HepG2 (cell line): ENCODE results near the gene AKT2. TPM values are rescaled to one million over a fixed set of nuclear protein-coding genes. Genes with fewer than 3 reads are reported as not detected.

Source experiments
- ATAC-seq: fragments of 200-7000 bp; cut with Tn5 transposase; 3 replicates; pipeline ENCODE4 v1.9.1; 2020; ENCODE audit warnings: mild to moderate bottlenecking, moderate library complexity
- BruUV-seq: library from RNA; stranded (reverse); fragments of 400-500 nt; replicated peaks from 2 replicates; lab custom pipeline; 2021; lab: Mats Ljungman, UMichigan
- CTCF ChIA-PET: fragments of 300-600 bp; formaldehyde crosslinking; extraction: SDS; loops from one replicate; lab custom pipeline; 2021; ENCODE audit warnings: low total read pairs, inconsistent platforms, low intra/inter-chr PET ratio; lab: Yijun Ruan, JAX
- POLR2A ChIA-PET: fragments of 350-600 bp; sonication (Branson Sonifier 250); formaldehyde crosslinking; loops from one replicate; lab custom pipeline; 2020; ENCODE audit warnings: antibody characterized with exemption, inconsistent platforms; lab: Yijun Ruan, JAX
- DNase-seq: peaks from one replicate; pipeline ENCODE4 v3.0.0-alpha.2; 2015; ENCODE audit warnings: low spot score
- FAIRE-seq: peaks from 3 replicates; lab custom pipeline; 2011; peaks lifted over from hg19 to GRCh38; lab: Jason Lieb, UNC
- H2AFZ ChIP-seq: one replicate; pipeline ENCODE4 v1.6.1; 2011; ENCODE audit warnings: low read length, inconsistent platforms
- H3K27ac ChIP-seq: fragments of 300-600 bp; 3 replicates; pipeline ENCODE4 v1.8.0; 2011; ENCODE audit warnings: mixed run types, mild to moderate bottlenecking, mixed read lengths, low read length, inconsistent platforms; ENCODE audit not compliant: insufficient read depth; ENCODE audit errors: extremely low read length
- H3K27me3 ChIP-seq, 2 experiments: fragments of 200-600 bp in 1 of 2; 2 replicates in 1 of 2; 3 replicates in 1 of 2; pipeline versions ENCODE4 v1.6.0 to v1.8.0; 2011; ENCODE audit warnings: low read length in 2 of 2, mild to moderate bottlenecking in 2 of 2, moderate library complexity in 2 of 2, inconsistent platforms in 1 of 2; ENCODE audit not compliant: insufficient read depth in 2 of 2, control insufficient read depth in 1 of 2
- H3K36me3 ChIP-seq, 2 experiments: fragments of 200-600 bp in 1 of 2; replicated peaks in 1 of 2; 2 replicates in 1 of 2; 3 replicates in 1 of 2; pipeline versions ENCODE4 v1.5.1 to v1.8.0; 2011; ENCODE audit warnings: low read length in 2 of 2, inconsistent platforms in 1 of 2; ENCODE audit not compliant: insufficient read depth in 2 of 2, control insufficient read depth in 1 of 2
- H3K4me1 ChIP-seq: 2 replicates; pipeline ENCODE4 v1.5.1; 2012; ENCODE audit warnings: low read length, inconsistent platforms; ENCODE audit not compliant: insufficient read depth
- H3K4me2 ChIP-seq: 2 replicates; pipeline ENCODE4 v1.6.0; 2011; ENCODE audit warnings: low read depth, low read length, inconsistent platforms
- H3K4me3 ChIP-seq, 3 experiments: fragments of 200-600 bp in 1 of 3; sonication (generic), shearing (Covaris generic) in 1 of 3; replicated peaks in 1 of 3; 2 replicates each; pipeline ENCODE4 v1.5.1; 2011 to 2016; ENCODE audit warnings: low read length in 3 of 3, inconsistent platforms in 2 of 3, low read depth in 2 of 3, mild to moderate bottlenecking in 2 of 3, control low read depth in 1 of 3, mixed read lengths in 1 of 3; ENCODE audit not compliant: insufficient read depth in 1 of 3
- H3K79me2 ChIP-seq: one replicate; pipeline ENCODE4 v1.6.1; 2011; ENCODE audit warnings: low read length, inconsistent platforms; ENCODE audit not compliant: insufficient read depth
- H3K9ac ChIP-seq: 2 replicates; pipeline ENCODE4 v1.6.0; 2011; ENCODE audit warnings: mild to moderate bottlenecking, low read depth, low read length, inconsistent platforms; ENCODE audit not compliant: insufficient read depth
- H3K9me3 ChIP-seq: 2 replicates; pipeline ENCODE4 v1.5.1; 2012; ENCODE audit warnings: mild to moderate bottlenecking, low read length
- H4K20me1 ChIP-seq: 2 replicates; pipeline ENCODE4 v1.6.0; 2011; ENCODE audit warnings: inconsistent platforms, mild to moderate bottlenecking, low read length, moderate library complexity; ENCODE audit not compliant: insufficient read depth
- CHD4 ChIP-seq: fragments of 200-600 bp; sonication (generic); IDR thresholded peaks from 2 replicates; pipeline ENCODE4 v1.7.0; 2017; ENCODE audit warnings: mild to moderate bottlenecking, low read length, borderline replicate concordance
- GABPB1 ChIP-seq: IDR thresholded peaks from 2 replicates; pipeline ENCODE4 v1.6.1; 2016; ENCODE audit warnings: mild to moderate bottlenecking, missing genetic modification reagents, moderate library complexity, missing compliant biosample characterization
- GPN1 ChIP-seq: sonication (generic); formaldehyde crosslinking; IDR thresholded peaks from 2 replicates; pipeline ENCODE4 v1.5.1; 2020; ENCODE audit warnings: missing genetic modification reagents, borderline replicate concordance
- HHEX ChIP-seq: IDR thresholded peaks from 2 replicates; pipeline ENCODE4 v1.6.1; 2016; ENCODE audit warnings: control low read depth
- HOXA9 ChIP-seq: sonication (generic); formaldehyde crosslinking; IDR thresholded peaks from 2 replicates; pipeline ENCODE4 v1.8.1; 2022; ENCODE audit warnings: missing genetic modification reagents, mild to moderate bottlenecking, moderate library complexity, borderline replicate concordance
- MYNN ChIP-seq: sonication (generic); formaldehyde crosslinking; IDR thresholded peaks from 2 replicates; pipeline ENCODE4 v1.4.0; 2020; ENCODE audit warnings: mild to moderate bottlenecking, low read depth, missing genetic modification reagents
- SIN3A ChIP-seq: IDR thresholded peaks from 2 replicates; pipeline ENCODE4 v1.6.1; 2011; ENCODE audit warnings: low read depth, mild to moderate bottlenecking, control low read depth, low read length, borderline replicate concordance
- TAF1 ChIP-seq: sonication (generic); formaldehyde crosslinking; IDR thresholded peaks from 2 replicates; pipeline ENCODE4 v1.4.0; 2020; ENCODE audit warnings: missing genetic modification reagents
- ZIK1 ChIP-seq: sonication (generic); formaldehyde crosslinking; IDR thresholded peaks from 2 replicates; pipeline ENCODE4 v1.5.0; 2020; ENCODE audit warnings: mild to moderate bottlenecking, low read depth, missing genetic modification reagents, borderline replicate concordance
- ZNF24 ChIP-seq: fragments of 450-650 bp; IDR thresholded peaks from 2 replicates; pipeline ENCODE4 v1.6.1; 2017; ENCODE audit warnings: antibody characterized with exemption, mild to moderate bottlenecking
- ZNF44 ChIP-seq: sonication (generic); formaldehyde crosslinking; IDR thresholded peaks from 2 replicates; pipeline ENCODE4 v1.5.1; 2020; ENCODE audit warnings: mild to moderate bottlenecking, missing genetic modification reagents
- ZSCAN9 ChIP-seq: IDR thresholded peaks from 2 replicates; pipeline ENCODE4 v1.6.1; 2016; ENCODE audit warnings: borderline replicate concordance
- WGBS: methylation state at CpG from one replicate; pipeline ENCODE4 v1.1.6; 2017; ENCODE audit warnings: low lambda C conversion rate; 5-methylcytosine and 5-hydroxymethylcytosine counted together
- in situ Hi-C: cut with HindIII; loops from 2 replicates; pipeline ENCODE4 v1.10.0; 2017; ENCODE audit warnings: low pct_unique_long_range_greater_than_20kb; ENCODE audit not compliant: extremely low pct_ligation_motif_present
- intact Hi-C: fragments of 100-400 bp; cut with micrococcal nuclease; formaldehyde crosslinking; loops from one replicate; pipeline ENCODE4 v1.10.0; 2022; ENCODE audit not compliant: unreplicated experiment
- polyA plus RNA-seq, 8 experiments: library from polyadenylated mRNA; depleted of rRNA in 3 of 8; stranded (reverse) in 7 of 8; unstranded in 1 of 8; fragments of >200 nt; fragmentation: Illumina TruSeq in 4 of 8; extraction: Trizol in 4 of 8; gene quantifications; 2 replicates each; pipeline versions ENCODE4 v1.2.1 to v1.2.3, GENCODE V29; 2011 to 2016; ENCODE audit warnings: low read depth in 4 of 8, missing spikeins in 1 of 8, mixed read lengths in 1 of 8; ENCODE audit not compliant: insufficient read depth in 1 of 8
- total RNA-seq, 5 experiments: library from RNA; depleted of rRNA; stranded (reverse); fragments of >200 nt; fragmentation: Illumina TruSeq; extraction: Trizol; gene quantifications; 2 replicates each; pipeline ENCODE4 v1.2.3, GENCODE V29; 2016; ENCODE audit warnings: low read depth in 1 of 5
- TF ChIP-seq, protein P1 (sequence below): sonication (generic); formaldehyde crosslinking; IDR thresholded peaks from 2 replicates; pipeline ENCODE4 v1.5.0; 2020; ENCODE audit warnings: missing genetic modification reagents
- TF ChIP-seq, protein P2 (sequence below): IDR thresholded peaks from 2 replicates; pipeline ENCODE4 v1.6.1; 2012; ENCODE audit warnings: inconsistent platforms
- TF ChIP-seq, protein P3 (sequence below): sonication (generic); formaldehyde crosslinking; IDR thresholded peaks from 2 replicates; pipeline ENCODE4 v1.4.0; 2020; ENCODE audit warnings: mild to moderate bottlenecking, missing genetic modification reagents
- TF ChIP-seq, protein P4 (sequence below): sonication (generic); formaldehyde crosslinking; IDR thresholded peaks from 2 replicates; pipeline ENCODE4 v1.4.0; 2020; ENCODE audit warnings: missing genetic modification reagents

AKT2 gene
- total and polyA plus RNA-seq, 2 of the 13 experiments (the other 11 are each of a cell fraction or from before 2014, with no cell fraction given), result 82.1 to 173 TPM

DNA sequence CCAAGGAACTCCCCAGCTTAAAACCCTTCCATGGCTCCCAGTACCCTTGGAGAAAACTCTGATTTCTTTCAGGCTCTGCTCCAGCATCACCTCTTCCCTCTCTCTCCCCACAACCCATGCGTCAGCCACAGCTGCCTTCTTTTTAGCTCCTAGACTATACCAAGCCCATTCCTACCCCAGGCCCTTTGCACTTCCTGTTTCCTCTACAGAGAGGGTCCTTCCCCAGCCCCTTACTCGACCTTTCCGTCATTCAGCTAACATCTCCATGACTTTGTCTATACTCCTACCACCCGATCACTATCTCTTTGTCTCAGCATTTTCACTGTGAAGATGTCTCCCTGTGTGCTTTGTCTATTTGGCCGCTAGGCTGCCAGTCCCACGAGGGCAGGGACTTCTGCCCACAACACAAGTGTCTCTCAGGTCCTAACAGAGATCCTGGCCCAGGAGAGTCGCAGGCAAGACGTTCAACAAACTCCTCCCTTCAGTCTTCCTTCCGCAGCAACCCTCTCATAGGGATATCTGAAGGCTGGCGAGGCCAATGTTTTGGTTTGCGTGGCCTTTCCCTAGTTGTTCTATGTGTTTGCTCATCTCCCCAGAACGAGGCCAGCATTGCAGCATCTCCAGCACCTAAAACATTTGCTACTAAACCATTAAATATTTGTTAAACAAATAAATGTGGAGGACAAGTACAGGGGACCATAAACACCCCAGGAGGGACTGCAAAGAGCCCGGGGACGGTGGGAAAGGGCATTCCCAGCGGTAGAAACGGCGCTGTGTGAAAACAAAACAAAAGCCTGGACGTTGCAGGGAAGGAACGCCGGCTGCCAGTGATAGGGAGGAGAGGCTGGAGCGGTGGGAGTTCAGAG, 59.5 kb downstream of the AKT2 start:
- H3K79me2 ChIP-seq, result no peaks in the 10 kb centered on the region
- peak overlapping the region; percentile 97 for H3K4me2 ChIP-seq
- in situ Hi-C loops, result no loop called here
- POLR2A ChIA-PET, result interaction anchor here (1.0 to 1.4 kb wide), 2 partner anchors 27 to 58 kb away, joined by 3 read pairs; no protein-coding TSS in a partner anchor
- H2AFZ ChIP-seq, result peak overlapping the region; percentile 75
- CTCF ChIA-PET, result no interaction called here
- H3K4me1 ChIP-seq, result peaks cover 59% of the 10 kb centered on the region
- DNase-seq (peak; percentile 25), FAIRE-seq (peak; percentile 4), ATAC-seq (peak; percentile 70)
- intact Hi-C loops, result no loop called here
- H4K20me1 ChIP-seq, result no peaks in the 10 kb centered on the region
- no peaks in the 10 kb centered on the region for H3K9me3 ChIP-seq
- WGBS, result 6% methylated on average over 21 of the region's 21 CpGs
- H3K27ac ChIP-seq, result peak overlapping the region; percentile 44
- no peaks in the 10 kb centered on the region for H3K27me3 ChIP-seq
- no TSS peak for BruUV-seq
- H3K4me3 ChIP-seq, result peak overlapping the region; percentile 32 to 70 (median 52)
- H3K36me3 ChIP-seq, result no peaks in the 10 kb centered on the region
- H3K9ac ChIP-seq, result peak overlapping the region; percentile 42
- TF ChIP-seq, protein P1, sequence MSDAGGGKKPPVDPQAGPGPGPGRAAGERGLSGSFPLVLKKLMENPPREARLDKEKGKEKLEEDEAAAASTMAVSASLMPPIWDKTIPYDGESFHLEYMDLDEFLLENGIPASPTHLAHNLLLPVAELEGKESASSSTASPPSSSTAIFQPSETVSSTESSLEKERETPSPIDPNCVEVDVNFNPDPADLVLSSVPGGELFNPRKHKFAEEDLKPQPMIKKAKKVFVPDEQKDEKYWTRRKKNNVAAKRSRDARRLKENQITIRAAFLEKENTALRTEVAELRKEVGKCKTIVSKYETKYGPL, result no peak
- TF ChIP-seq ZNF24 (no peak), MYNN (CRISPR knock-in tag) (no peak), ZIK1 (no peak), ZNF44 (CRISPR knock-in tag) (no peak), GABPB1 (CRISPR knock-in tag) (no peak), SIN3A (peak; percentile 20; the same call in 1 of the 2 replicates), HOXA9 (CRISPR knock-in tag) (no peak), HHEX (CRISPR knock-in tag) (no peak), ZSCAN9 (CRISPR knock-in tag) (0 out of 2 replicates have a peak, but pooled peaks have one; percentile 4), TAF1 (CRISPR knock-in tag) (no peak), GPN1 (CRISPR knock-in tag) (no peak), CHD4 (peak; percentile 49; the same call in 1 of the 2 replicates)
- TF ChIP-seq, protein P2, sequence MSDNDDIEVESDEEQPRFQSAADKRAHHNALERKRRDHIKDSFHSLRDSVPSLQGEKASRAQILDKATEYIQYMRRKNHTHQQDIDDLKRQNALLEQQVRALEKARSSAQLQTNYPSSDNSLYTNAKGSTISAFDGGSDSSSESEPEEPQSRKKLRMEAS, result no peak
- TF ChIP-seq, protein P3, sequence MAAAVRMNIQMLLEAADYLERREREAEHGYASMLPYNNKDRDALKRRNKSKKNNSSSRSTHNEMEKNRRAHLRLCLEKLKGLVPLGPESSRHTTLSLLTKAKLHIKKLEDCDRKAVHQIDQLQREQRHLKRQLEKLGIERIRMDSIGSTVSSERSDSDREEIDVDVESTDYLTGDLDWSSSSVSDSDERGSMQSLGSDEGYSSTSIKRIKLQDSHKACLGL, result no peak
- TF ChIP-seq, protein P4, sequence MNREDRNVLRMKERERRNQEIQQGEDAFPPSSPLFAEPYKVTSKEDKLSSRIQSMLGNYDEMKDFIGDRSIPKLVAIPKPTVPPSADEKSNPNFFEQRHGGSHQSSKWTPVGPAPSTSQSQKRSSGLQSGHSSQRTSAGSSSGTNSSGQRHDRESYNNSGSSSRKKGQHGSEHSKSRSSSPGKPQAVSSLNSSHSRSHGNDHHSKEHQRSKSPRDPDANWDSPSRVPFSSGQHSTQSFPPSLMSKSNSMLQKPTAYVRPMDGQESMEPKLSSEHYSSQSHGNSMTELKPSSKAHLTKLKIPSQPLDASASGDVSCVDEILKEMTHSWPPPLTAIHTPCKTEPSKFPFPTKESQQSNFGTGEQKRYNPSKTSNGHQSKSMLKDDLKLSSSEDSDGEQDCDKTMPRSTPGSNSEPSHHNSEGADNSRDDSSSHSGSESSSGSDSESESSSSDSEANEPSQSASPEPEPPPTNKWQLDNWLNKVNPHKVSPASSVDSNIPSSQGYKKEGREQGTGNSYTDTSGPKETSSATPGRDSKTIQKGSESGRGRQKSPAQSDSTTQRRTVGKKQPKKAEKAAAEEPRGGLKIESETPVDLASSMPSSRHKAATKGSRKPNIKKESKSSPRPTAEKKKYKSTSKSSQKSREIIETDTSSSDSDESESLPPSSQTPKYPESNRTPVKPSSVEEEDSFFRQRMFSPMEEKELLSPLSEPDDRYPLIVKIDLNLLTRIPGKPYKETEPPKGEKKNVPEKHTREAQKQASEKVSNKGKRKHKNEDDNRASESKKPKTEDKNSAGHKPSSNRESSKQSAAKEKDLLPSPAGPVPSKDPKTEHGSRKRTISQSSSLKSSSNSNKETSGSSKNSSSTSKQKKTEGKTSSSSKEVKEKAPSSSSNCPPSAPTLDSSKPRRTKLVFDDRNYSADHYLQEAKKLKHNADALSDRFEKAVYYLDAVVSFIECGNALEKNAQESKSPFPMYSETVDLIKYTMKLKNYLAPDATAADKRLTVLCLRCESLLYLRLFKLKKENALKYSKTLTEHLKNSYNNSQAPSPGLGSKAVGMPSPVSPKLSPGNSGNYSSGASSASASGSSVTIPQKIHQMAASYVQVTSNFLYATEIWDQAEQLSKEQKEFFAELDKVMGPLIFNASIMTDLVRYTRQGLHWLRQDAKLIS, result no peak
